Measurements from ENCODE around the gene INTS15. TPM values are rescaled to one million over a fixed set of nuclear protein-coding genes. Genes with fewer than 3 reads are reported as not detected.

INTS15 gene
- total and polyA plus RNA-seq, 10 of the 15 experiments (the other 5 are each of a cell fraction or from before 2014, with no cell fraction given): 0.89 to 28.2 (median 16.8) TPM

- peaks cover 13 to 40% of the 10 kb centered on the region in 2 experiments for H3K36me3 ChIP-seq (ENCODE audit: control insufficient read depth in 2 of 2, insufficient read depth in 2 of 2, low read length in 1 of 2)
- TF ChIP-seq PAX8 (IDR thresholded peaks at IDR 0.05) (no peak), TAF1 (IDR thresholded peaks at IDR 0.05; ENCODE audit: borderline replicate concordance, low read depth, low read length) (no peak), RFX5 (IDR thresholded peaks at IDR 0.05; ENCODE audit: low read depth, low read length) (no peak), TCF3 (IDR thresholded peaks at IDR 0.05; ENCODE audit: borderline replicate concordance, insufficient read depth, low read depth, low read length) (no peak), IRF5 (IDR thresholded peaks at IDR 0.05; ENCODE audit: borderline replicate concordance) (no peak), ZBED1 (IDR thresholded peaks at IDR 0.05; ENCODE audit: borderline replicate concordance) (no peak), IKZF2 (IDR thresholded peaks at IDR 0.05) (no peak), SPI1 (IDR thresholded peaks at IDR 0.05; ENCODE audit: borderline replicate concordance, insufficient read depth, low read depth, low read length) (no peak), ZNF207 (IDR thresholded peaks at IDR 0.05; ENCODE audit: borderline replicate concordance) (no peak), SRF (IDR thresholded peaks at IDR 0.05; ENCODE audit: low read depth in 2 of 2, low read length in 2 of 2) (no peak), IKZF1 (conservative IDR thresholded peaks at IDR 0.05) (no peak), HDGF (IDR thresholded peaks at IDR 0.05) (no peak), RAD51 (IDR thresholded peaks at IDR 0.05) (no peak), SIN3A (IDR thresholded peaks at IDR 0.05; ENCODE audit: low read depth, low read length) (no peak), BACH1 (IDR thresholded peaks at IDR 0.05; ENCODE audit: borderline replicate concordance) (no peak), SMARCA5 (IDR thresholded peaks at IDR 0.05) (no peak)
- TF ChIP-seq, protein P1, sequence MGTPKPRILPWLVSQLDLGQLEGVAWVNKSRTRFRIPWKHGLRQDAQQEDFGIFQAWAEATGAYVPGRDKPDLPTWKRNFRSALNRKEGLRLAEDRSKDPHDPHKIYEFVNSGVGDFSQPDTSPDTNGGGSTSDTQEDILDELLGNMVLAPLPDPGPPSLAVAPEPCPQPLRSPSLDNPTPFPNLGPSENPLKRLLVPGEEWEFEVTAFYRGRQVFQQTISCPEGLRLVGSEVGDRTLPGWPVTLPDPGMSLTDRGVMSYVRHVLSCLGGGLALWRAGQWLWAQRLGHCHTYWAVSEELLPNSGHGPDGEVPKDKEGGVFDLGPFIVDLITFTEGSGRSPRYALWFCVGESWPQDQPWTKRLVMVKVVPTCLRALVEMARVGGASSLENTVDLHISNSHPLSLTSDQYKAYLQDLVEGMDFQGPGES (IDR thresholded peaks at IDR 0.05): no peak
- TF ChIP-seq, protein P2, sequence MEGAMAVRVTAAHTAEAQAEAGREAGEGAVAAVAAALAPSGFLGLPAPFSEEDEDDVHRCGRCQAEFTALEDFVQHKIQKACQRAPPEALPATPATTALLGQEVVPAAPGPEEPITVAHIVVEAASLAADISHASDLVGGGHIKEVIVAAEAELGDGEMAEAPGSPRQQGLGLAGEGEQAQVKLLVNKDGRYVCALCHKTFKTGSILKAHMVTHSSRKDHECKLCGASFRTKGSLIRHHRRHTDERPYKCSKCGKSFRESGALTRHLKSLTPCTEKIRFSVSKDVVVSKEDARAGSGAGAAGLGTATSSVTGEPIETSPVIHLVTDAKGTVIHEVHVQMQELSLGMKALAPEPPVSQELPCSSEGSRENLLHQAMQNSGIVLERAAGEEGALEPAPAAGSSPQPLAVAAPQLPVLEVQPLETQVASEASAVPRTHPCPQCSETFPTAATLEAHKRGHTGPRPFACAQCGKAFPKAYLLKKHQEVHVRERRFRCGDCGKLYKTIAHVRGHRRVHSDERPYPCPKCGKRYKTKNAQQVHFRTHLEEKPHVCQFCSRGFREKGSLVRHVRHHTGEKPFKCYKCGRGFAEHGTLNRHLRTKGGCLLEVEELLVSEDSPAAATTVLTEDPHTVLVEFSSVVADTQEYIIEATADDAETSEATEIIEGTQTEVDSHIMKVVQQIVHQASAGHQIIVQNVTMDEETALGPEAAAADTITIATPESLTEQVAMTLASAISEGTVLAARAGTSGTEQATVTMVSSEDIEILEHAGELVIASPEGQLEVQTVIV (IDR thresholded peaks at IDR 0.05; ENCODE audit: borderline replicate concordance, partially characterized antibody): no peak
- in situ Hi-C loops (cut with MboI) (no loop called here), intact Hi-C loops (cut with micrococcal nuclease; ENCODE audit: unreplicated experiment) (no loop called here)
- H3K27me3 ChIP-seq (replicated peaks in 1 of 2; ENCODE audit: control insufficient read depth in 2 of 2, insufficient read depth in 2 of 2, low read length in 1 of 2): no peaks in the 10 kb centered on the region
- no peak overlapping the region for H3K9ac ChIP-seq (ENCODE audit: control insufficient read depth, insufficient read depth, low read length)
- H2AFZ ChIP-seq (ENCODE audit: control insufficient read depth, low read depth, low read length): no peak overlapping the region
- 97% methylated on average over 12 of the region's 12 CpGs for WGBS (ENCODE audit: insufficient coverage, insufficient replicate concordance, low lambda C conversion rate, missing lambda C conversion rate)
- RAD21 ChIA-PET (ENCODE audit: unreplicated experiment): no interaction called here
- no peak overlapping the region for H3K4me2 ChIP-seq (ENCODE audit: control insufficient read depth, insufficient read depth)
- BruUV-seq (replicated peaks): no TSS peak
- SMC1A ChIA-PET (ENCODE audit: uncharacterized antibody, unreplicated experiment): no interaction called here
- no peak for ATAC-seq
- no peaks in the 10 kb centered on the region for H4K20me1 ChIP-seq (ENCODE audit: control insufficient read depth, insufficient read depth)
- H3K79me2 ChIP-seq (ENCODE audit: control insufficient read depth, insufficient read depth, low read length): no peaks in the 10 kb centered on the region
- FAIRE-seq: no peak
- no peak for DNase-seq (ENCODE audit: low read depth, low spot score)
- POLR2A ChIA-PET: interaction anchor here (1.0 kb wide), 1 partner anchor 203 kb away, joined by 5 read pairs; the partner anchor contains the start of gene DAGLB
- H3K4me3 ChIP-seq: no peak overlapping the region
- H3K4me1 ChIP-seq (ENCODE audit: control insufficient read depth, insufficient read depth, low read length): no peaks in the 10 kb centered on the region
- CTCF ChIA-PET: no interaction called here
- no peak overlapping the region for H3K27ac ChIP-seq (ENCODE audit: control insufficient read depth, insufficient read depth)
- peaks cover 13% of the 10 kb centered on the region; the same call in 2 of the 3 replicates for H3K9me3 ChIP-seq (replicated peaks; ENCODE audit: control insufficient read depth, insufficient read depth, low read length)
These were observed 60.7 kb downstream of the INTS15 start for GRCh38 chr7:6650521-6651011.
